ENCODE measurements around the gene KRTAP1-1.
"Not testable (repeated sequence)": the region's sequence is repeated elsewhere in the genome, so short reads cannot be mapped to it uniquely, and the experiment has no call there.

The KRTAP1-1 gene

DNA sequence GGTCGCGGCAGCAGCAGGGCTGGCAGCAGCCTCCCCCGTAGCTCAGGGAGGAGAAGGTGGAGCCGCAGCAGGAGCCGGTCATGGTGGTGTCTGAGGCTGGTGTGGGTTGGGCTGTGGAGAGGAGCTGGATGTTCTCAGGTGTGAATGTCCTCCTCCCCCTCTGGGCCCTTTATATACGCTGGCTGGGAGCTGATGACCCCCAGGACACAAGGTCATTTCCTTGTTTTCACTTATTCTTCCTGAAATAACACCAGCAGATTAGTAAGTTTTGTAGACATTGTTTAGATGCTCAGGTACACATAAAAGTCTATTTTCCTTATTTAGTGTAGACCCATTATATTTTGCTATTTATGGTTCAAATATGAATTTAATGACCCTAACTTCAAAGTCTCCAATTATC is 13.9 kb upstream of the KRTAP1-1 start, which contains the start of gene KRTAP2-2:
TSS of gene KRTAP2-2 (minus strand) at position 101 of the 400 bp plus-strand sequence. CDS start at position 82, 19 bp downstream.
- not testable (repeated sequence) for DNase-seq (ENCODE audit: low read depth)

DNA sequence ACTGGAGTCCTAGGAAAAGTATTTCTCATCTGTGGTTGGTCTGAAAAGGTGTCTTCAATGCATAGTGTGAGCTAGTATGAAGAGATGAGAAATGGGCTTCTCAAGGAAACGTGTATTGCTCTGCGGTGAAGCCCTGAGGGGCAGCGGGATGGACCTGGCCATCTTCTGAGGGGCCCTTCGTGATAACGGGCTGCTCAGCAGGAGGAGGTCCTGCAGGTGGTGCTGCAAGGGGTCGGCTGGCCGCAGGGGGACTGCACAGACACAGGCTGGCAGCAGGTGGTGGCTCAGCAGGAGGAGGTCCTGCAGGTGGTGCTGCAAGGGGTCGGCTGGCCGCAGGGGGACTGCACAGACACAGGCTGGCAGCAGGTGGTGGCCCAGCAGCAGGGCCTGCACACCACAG is 13.3 kb upstream of the KRTAP1-1 start:
- DNase-seq (ENCODE audit: low read depth) = not testable (repeated sequence)

DNA sequence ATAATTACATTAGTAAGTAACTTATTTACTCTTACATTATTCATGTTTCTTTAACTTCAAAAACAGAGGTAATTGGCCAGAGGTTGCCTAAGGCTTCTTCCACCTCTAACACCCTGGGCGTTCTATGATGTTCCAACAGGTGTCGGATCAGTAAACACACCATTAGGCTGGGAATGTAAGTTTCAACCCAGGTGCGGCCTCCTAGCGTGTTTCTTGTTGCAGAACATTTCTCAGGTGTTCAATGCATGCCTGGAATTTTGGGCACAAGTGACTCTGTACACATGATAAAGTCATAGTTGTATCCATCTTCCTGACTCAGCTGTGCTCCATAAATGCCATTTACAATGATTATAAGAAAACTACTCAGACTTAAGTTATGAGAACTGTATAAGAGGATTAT is 12.8 kb upstream of the KRTAP1-1 start:
- no peak for DNase-seq (ENCODE audit: low read depth)

DNA sequence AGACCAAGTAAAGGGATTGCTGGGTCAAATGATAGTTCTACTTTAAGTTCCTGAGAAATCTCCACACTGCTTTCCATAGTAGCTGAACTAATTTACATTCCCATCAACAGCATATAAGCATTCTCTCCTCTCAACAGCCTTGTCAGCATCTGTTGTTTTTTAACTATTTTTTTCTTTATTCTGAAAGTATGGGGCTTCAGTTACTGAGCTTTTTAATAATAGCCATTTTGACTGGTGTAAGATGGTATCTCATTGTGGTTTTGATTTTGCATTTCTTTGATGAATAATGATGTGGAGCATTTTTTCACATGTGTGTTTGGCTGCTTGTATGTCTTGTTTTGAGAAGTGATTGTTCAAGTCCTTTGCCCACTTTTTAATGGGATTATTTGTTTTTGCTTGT is 11.3 kb upstream of the KRTAP1-1 start:
- no peak for DNase-seq (ENCODE audit: low read depth)

- DNase-seq (ENCODE audit: low read depth) = no peak
Observed at GRCh38 chr17:41049110-41049509, 7.9 kb upstream of the KRTAP1-1 start.

DNA sequence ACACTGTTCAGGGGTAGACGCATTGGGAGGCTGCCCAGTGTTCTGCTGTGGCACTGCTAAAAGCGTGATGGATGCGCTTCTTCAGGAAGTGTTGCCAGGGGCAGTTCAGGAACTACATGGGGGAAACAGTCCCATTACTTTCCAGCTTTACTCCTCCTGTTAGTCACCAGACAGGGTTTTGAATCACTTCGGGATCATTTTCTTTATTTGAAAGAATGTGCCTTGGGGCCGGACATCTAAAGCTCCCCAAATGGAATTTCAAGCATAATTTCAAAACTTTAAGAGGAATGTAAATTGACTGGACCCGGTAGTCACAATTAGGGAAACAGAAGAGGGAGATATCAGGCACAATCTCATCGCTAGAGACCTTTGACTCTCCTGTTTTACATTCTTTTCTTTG is 7.2 kb upstream of the KRTAP1-1 start:
- no peak for DNase-seq (ENCODE audit: low read depth)

- not testable (repeated sequence) for DNase-seq (ENCODE audit: low read depth)
Observed at GRCh38 chr17:41046735-41047465, 5.7 kb upstream of the KRTAP1-1 start, which contains the start of gene KRTAP2-1. KRTAP2-1 (minus strand) TSS chr17:41047316; CDS start chr17:41047267, 49 bp downstream.

GRCh38 chr17:41042953-41043352 is 1.7 kb upstream of the KRTAP1-1 start:
- no peak for DNase-seq (ENCODE audit: low read depth)

DNA sequence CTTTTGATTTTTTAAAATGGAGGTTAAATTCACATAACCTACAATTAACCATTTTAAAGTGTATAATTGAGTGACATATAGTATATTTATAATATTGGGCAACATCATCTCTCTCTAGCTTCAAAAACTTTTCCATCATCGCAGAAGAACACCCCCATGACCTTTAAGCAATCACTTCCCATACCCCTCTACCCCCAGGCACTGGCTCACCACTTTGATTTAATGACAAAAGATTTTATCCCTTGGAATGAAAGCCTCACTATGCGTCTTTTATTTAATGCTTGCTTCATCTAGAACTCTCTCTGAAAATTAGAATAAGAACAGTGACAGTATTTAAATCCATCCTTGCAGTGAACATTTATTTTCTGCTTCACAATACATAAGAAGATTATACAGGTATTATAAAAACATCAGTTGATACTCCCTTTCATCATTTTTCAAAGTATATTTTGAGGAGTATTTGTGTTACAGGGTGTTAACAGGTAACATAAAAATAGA is 3.3 kb downstream of the KRTAP1-1 start:
- DNase-seq (ENCODE audit: low read depth) = no peak

- not testable (repeated sequence) for DNase-seq (ENCODE audit: low read depth)
Observed at GRCh38 chr17:41034346-41034935, 6.8 kb downstream of the KRTAP1-1 start, which contains the start of gene KRTAP1-3. KRTAP1-3 (minus strand) TSS chr17:41034874; CDS start chr17:41034821, 53 bp downstream.

DNA sequence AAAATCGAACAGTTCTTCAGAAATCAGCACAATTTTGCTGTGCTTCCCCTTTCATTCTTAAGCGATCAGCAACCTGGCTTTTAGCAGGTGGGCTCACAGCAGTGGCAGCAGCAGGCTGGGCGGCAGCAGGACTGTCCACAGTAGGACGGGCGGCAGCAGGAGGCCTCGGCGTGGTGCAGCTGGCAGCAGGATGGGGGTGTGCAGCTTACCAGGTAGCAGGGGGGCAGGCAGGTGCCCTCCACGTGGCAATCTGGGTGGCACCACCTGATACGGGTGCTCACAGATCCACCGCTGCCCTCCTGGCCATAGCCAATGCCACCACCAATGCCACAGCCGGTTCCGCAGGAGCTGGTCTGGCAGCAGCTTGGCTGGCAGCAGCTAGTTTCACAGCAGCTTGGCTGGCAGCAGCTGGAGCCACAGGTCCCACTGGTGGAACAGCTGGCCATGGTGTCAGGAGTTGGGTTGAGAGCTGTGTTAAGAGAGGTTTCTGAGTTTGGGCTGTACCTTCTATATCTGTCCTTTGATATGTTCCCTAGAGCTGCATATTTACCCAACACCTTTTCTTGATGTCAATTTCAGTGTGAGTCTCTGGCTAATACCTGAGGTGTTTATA is 11.5 kb downstream of the KRTAP1-1 start, which contains the start of gene KRTAP1-4:
TSS of gene KRTAP1-4 (minus strand) at position 563 of the 613 bp plus-strand sequence. CDS start at position 446, 117 bp downstream.
- no peak for DNase-seq (ENCODE audit: low read depth)

DNA sequence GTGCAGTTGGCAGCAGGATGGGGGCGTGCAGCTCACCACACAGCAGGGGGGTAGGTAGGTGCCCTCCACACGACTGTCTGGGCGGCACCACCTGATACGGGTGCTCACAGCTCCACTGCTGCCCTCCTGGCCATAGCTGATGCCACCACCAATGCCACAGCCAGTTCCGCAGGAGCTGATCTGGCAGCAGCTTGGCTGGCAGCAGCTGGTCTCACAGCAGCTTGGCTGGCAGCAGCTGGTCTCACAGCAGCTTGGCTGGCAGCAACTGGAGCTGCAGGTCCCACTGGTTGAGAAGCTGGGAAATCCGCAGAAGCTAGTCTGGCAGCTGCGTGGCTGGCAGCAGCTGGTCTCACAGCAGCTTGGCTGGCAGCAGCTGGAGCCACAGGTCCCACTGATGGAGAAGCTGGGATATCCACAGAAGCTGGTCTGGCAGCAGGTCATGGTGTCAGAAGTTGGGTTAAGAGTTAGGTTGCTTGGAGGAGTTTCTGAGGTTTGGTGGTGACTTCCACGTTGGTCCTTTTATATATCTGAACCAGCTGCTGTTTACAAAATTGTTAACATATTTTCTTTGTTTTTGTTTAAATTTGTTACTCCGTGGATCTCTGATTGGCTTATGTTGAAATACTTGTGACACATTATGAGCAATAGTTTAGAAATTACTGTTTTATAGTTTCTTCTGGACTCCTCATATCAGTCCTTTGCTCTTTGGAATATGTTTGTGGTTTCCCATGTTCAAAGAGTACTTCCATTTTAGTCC is 14.4 kb downstream of the KRTAP1-1 start, which contains the start of gene KRTAP1-5:
TSS of gene KRTAP1-5 (minus strand) at position 494 of the 757 bp plus-strand sequence. CDS start at position 441, 53 bp downstream.
- DNase-seq (ENCODE audit: low read depth) = no peak

DNA sequence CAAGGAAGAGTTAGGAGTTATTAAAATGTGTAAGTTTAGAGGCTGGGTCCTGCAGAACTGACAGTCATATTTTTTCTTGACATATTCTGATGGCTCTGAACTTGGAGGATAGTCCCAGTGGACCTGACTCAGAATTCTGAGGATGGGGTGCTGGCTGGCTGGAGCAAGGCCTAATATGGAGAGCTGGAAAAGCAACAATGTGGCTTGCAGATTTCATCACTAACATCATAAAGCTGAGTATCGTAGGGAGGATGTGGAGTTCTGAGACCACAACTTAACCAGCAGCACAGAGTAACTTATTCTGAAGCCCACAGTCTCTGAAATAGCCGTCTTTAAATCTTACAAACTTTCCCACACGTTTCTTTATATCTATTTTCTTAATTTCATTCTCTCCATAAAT is 16.6 kb downstream of the KRTAP1-1 start:
- DNase-seq (ENCODE audit: low read depth) = no peak

- no peak for DNase-seq (ENCODE audit: low read depth)
Observed at GRCh38 chr17:41020336-41020735, 20.9 kb downstream of the KRTAP1-1 start.

DNA sequence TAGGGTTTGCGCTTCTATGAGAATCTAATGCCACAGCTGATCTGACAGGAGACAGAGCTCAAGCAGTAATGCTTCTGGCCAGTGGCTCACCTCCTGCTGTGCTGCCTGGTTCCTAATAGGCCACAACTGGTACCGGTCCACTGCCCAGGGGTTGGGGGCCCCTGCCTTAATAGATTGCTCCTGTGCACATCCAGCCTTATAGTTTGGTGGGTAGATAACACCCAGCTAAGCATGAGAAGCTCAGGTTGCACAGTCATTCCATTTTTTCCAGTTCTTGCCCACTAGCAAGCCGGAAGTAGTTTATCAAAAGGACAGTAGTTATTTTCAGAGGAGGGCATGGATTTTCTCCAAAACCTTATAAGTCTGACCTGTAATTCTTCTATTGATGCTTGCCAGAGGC is 21.8 kb downstream of the KRTAP1-1 start:
- no peak for DNase-seq (ENCODE audit: low read depth)

DNA sequence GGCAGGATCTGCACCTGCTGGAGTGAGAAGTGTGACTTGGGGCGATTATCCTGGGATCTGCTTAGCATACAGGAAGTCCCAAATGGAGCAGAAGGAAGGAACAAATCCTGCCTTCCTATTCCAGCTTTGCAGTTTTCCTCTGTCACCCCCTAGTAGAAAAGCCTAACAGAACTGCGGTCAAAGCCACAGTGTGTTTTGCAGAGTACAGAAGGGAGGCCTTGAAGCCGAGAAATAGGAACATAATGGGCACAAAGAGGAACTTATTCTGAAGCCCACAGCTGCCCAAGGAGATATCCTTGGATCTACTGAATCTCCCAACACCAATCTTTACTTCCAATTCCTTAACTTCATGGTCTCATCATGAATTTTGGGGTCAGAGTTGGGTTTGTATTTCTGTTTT is 22.7 kb downstream of the KRTAP1-1 start:
- DNase-seq (ENCODE audit: low read depth) = no peak

DNA sequence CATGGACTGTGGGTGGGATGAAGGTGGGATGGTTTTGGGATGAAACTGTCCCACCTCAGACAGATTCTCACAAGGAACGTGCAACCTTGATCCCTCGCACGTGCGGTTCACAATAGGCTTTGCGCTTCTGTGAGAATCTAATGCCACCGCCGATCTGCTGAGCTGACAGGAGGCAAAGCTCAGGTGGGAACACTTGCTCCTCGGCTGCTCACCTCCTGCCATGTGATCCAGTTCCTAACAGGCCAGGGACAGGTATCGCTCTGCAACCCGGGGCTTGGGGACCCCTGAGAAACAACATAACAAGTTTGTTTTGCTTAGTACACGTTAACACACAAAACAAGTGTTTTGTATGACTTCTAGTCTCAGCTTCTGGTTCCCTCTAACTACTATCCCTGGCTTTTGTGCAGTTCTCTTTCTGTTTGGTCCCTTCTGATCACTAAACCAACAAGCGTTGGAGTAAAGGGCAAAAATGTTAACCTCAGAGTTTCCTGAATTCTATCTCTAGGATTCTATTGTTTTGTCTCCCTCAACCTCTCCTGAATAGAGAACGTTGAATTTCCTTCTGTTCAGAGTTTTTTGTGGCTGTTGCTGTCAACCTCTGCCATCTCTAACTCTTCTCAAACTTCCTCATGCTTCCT is 24.6 kb downstream of the KRTAP1-1 start:
- no peak for DNase-seq (ENCODE audit: low read depth)

DNA sequence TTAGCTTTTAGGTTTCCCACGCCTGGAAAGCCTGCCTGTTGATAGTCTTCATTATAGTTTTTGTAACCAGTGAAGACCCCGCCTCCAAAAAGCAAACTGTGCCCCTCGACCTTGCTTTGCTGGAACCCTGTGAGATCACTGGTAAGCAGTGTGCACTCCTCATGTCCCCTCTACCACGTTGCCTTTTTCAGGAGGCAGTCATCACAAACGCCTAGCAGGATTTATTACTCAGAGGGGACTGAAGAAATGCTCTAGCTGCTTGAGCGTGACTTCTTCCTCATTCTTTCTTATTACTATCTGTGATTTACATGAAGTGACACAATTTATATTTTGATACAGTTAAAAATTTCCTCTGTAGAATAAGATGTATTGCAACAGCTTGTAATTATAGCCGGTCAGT is 25.8 kb downstream of the KRTAP1-1 start:
- DNase-seq (ENCODE audit: low read depth) = no peak

DNA sequence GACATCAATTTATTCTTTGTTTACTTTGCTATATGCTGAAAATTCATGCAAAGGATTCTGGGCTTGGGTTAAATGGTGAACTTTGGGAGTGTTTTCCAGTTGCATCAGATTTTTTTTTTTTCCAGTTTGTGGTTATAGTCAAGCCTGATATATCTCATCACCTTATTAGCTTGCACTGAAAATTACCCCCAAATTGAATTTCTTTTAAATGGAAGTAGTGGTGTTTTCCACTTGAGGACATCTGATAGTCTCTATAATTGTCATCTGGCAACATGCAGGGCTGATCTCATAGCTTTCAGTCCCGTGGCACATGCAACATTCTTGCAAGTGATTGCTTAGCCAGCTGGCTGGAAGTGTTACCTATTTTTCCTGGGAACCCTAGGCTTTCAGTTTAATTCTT is 27.6 kb downstream of the KRTAP1-1 start:
- no peak for DNase-seq (ENCODE audit: low read depth)

DNA sequence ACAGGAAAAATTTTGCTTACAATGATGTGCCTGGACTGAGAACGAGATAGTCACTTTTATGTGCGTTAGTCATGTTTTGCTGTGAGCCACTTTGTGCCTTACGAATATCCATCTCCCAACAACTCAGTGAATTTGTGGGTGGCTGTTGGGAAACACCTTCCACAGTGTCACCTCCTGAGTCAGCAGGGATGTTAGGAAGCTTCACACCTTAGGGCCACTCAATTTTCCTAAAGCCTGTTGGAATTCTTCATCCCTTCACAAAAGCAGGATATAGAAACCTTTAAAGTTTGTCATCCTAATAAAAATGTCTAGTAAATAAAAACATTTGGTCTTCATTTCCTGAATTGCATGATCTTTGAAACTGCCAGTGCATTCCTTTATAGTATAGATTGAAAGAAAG is 28.1 kb downstream of the KRTAP1-1 start:
- no peak for DNase-seq (ENCODE audit: low read depth)

Measured in stimulated activated CD8-positive, alpha-beta memory T cell treated with anti-CD3 and anti-CD28 coated beads, Interleukin-15, amount 100 ng/mL, for 1 hour (primary cell).